GM19452 (cell line): ENCODE measurements around the gene SLC2A14.
"Not testable (repeated sequence)": the region's sequence is repeated elsewhere in the genome, so short reads cannot be mapped to it uniquely, and the experiment has no call there.

Experiments used
- ATAC-seq: cut with Tn5 transposase; IDR thresholded peaks from one replicate; pipeline ENCODE4 v1.9.1; 2021; ENCODE audit not compliant: unreplicated experiment

SLC2A14 gene

DNA sequence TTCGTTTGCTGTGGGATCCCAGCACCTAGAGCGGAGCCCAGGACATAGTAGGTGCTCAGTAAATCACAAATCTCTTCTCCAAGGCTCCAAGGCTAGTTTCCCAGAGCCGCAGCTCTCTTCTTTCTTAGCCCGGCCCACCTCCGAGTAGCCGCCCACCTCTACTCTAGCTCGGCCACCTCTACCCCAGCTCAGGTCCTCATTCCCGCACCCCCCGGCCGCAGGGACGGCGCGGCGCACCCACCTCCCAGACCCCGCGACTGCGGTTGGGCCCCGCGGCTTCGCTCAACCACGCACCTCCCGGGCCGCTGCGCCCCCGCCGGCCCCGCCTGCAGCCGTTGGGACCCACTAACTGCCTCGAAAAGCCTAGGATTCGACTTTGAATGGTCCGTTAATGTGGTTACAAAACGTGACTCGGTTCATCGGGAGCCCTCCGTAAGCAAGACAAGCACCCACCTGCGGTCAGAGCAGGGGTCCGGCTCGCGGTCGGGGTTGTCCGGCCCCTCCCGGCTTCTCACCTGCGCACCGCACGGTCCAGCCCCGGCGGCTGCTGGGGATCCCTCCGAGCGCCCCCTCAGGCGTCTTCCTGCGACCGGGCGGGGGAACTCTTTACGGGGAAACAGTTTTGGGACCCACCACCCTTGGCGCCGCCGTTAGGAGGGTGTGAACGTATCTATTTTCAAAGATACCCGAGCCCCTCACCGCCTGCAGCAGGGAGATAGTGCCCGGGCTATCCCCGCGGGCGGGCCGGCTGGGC lies at the start of gene SLC2A14:
Gene SLC2A14, minus strand, starts transcription at position 350 of the 754 bp plus-strand sequence. CDS start 3,035 bp downstream, outside the sequence.
- ATAC-seq, result no peak

DNA sequence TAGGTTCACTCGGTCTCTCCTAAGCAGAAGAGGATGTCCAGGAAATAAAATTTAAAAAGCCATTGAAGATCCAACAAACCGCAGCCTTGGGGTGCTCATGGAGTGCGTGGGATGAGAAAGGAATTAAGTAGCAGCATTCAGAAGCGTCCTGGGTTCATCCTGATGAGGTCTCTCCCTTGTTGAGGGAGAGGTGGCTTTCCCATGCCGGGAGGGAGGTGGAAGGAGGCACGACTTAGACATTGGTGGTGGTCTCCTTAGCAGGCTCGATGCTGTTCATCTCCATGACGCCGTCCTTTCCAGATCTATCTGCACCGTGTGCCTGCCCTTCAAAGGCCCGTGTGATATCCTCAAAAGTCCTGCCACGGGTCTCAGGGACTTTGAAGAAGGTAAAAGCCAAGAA lies 48.5 kb upstream of the SLC2A14 start:
- ATAC-seq, result not testable (repeated sequence)

GRCh38 chr12:7918268-7918590 lies 45.5 kb upstream of the SLC2A14 start:
- not testable (repeated sequence) for ATAC-seq

- no peak for ATAC-seq
Measured at GRCh38 chr12:7917392-7918267, 44.9 kb upstream of the SLC2A14 start.

- ATAC-seq, result no peak
Measured at GRCh38 chr12:7916936-7917335, 44.2 kb upstream of the SLC2A14 start.

GRCh38 chr12:7915661-7916403 lies 43.1 kb upstream of the SLC2A14 start:
- ATAC-seq, result no peak

DNA sequence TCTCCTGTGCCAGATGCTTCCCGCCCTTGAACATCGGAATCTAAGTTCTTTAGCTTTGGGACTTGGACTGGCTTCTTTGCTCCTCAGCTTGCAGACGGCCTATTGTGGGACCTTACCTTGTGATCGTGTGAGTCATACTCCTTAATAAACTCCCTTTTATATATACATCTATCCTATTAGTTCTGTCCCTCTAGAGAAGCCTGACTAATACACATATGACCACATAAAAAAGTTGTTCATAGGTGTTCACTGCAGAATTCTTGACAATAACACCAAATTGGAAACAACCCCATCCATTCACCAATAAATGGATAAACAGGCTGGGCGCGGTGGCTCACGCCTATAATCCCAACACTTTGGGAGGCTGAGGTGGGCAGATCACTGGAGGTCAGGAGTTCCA lies 37.4 kb upstream of the SLC2A14 start:
- not testable (repeated sequence) for ATAC-seq

DNA sequence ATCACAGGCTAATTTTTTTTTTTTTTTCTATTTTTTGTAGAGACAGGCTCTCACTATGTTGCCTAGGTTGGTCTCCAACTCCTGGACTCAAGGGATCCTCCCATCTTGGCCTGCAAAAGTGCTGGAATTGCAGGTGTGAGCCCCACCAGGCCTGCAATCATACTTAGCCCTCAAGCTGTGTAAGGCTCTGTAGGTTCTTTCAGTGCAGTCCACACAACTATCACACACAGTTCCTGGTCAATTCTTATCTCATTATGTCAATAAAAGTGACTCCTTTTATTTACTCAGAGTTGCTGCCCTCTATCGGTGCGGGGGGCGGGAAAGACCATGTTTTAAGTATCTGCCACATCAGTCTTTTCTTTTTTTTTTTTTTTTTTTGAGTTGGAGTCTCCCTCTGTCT lies 34.3 kb upstream of the SLC2A14 start:
- ATAC-seq, result no peak

DNA sequence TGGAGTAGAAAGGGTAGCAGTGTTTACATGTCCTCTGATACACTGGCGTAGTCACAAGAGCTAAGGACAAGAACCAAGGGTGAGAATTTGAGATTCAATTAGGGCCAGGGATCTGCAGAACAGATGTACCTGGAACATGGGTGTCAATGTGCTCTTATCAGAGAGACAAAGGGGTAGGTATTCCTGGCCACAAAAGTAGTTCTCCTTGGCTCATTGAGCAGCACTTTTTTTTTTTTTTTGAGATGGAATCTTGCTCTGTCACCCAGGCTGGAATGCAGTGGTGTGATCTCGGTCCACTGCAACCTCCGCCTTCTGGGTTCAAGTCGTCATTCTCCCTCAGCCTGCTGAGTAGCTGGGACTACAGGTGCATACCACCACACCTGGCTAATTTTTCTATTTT lies 33.6 kb upstream of the SLC2A14 start:
- ATAC-seq, result not testable (repeated sequence)

DNA sequence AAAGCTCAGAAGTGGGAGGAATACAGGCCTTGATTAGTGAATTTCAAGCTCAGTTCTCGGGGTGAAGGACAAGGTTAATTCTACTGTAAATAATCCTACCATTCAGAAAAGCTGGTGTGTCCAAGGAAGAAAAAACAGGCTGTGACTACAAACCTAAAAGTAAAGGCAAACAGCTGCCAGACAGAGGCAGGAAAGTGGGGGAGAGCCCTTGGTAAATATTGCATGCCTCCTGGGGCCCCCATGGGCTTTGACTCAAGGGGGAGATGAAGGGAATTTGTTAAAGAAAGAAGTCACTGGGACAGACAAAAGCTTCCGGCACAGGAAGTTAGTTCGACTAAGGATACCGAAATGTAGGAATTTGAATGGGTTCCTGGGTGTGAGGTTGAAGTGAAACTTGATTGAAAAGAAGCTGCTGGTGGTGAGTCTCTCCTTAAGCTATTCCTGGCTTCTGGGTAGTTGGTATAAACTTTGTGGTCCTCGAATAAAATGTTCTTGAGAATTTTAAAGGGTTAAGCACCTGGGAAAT lies 32.9 kb upstream of the SLC2A14 start:
- ATAC-seq, result not testable (repeated sequence)

GRCh38 chr12:7905071-7905470 lies 32.4 kb upstream of the SLC2A14 start:
- no peak for ATAC-seq

GRCh38 chr12:7902416-7902815 lies 29.7 kb upstream of the SLC2A14 start:
- not testable (repeated sequence) for ATAC-seq

DNA sequence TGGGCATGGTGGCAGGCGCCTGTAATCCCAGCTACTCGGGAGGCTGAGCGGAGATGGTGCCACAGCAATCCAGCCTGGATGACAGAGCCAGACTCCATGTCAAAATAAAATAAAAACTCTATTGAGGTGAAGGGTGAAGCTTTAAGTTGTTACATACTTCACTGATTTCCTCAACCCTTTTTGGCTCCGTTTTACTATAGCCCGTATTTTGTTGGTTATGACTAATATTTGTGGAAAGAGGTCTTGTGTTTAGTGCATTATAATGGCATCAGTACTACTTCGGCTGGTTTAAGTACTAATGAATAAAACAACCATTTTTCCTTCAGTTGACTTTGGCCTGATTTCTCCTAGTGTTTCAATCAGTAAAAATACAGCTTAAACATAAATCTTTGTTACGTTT lies 27.0 kb upstream of the SLC2A14 start:
- ATAC-seq, result no peak

GRCh38 chr12:7896726-7897125 lies 24.0 kb upstream of the SLC2A14 start:
- not testable (repeated sequence) for ATAC-seq

- no peak for ATAC-seq
Measured at GRCh38 chr12:7892186-7892980, 19.7 kb upstream of the SLC2A14 start.

DNA sequence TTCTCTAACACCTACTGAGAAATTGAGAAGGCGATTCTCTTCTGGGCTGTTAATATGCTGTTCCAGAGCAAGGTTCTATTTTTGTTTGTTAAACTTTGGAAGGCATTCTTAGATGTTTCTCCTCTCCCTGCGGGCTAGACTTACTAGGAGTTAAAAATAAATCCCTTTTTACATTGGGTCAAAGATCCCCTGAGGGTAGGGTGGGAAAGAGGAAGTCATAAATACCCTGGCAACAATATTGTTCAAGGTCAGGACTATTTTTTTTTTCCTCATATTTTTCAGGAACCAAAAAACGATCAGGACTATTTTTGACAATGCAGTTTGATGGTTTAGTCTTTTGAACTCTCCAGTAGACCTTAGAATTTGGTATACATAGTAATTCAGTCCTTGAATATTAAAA lies 12.0 kb upstream of the SLC2A14 start:
- ATAC-seq, result no peak

GRCh38 chr12:7881736-7882120 lies 9.0 kb upstream of the SLC2A14 start:
- ATAC-seq, result not testable (repeated sequence)

GRCh38 chr12:7880952-7881735 lies 8.4 kb upstream of the SLC2A14 start:
- ATAC-seq, result not testable (repeated sequence)

DNA sequence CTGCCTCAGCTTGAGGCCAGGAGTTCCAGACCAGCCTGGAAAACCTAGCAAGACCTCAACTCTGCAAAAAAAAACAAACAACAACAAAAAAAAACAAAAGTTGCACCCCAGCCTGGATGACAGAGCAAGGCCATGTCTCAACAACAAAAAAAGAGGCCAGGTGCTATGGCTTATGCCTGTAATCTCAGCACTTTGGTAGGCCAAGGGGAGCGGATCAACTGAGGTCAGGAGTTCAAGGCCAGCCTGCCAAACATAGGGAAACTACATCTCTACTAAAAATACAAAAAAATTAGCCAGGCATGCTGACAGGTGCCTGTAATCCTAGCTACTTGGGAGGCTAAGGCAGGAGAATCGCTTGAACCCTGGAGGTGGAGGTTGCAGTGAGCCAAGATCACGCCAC lies 6.5 kb upstream of the SLC2A14 start:
- ATAC-seq, result no peak

GRCh38 chr12:7877420-7877819 lies 4.7 kb upstream of the SLC2A14 start:
- ATAC-seq, result no peak
